ENCODE data around the gene CDKN1B.

Gene CDKN1B

DNA sequence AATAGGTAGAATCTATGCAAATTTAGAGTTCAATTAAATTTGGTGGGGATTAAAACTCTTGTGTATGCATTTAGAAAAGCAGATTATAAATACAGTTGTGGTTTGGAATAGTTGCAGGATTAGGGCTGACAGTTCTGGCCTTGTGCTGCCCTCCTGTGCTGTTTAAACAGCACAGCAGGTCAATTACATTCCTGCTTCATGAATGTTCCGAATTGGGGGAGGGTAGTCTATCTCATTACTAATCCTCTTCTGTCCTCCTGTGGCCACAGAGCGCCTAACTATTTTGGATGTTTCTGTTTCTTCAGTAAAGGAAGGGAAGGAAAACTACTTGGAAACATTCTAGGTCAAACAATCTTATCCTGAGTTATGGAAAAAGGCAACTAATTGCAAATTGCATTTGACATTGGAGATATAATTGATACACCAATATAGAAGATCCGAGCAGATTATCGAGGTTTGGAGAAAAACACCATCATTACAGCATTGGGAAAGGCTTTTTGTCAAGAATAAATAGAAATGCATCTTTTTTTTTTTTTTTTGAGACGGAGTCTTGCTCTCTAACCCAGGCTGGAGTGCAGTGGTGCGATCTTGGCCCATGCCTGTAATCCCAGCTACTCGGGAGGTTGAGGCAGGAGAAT lies 12.5 kb upstream of the CDKN1B start:
- DNase-seq: peak; percentile 86

DNA sequence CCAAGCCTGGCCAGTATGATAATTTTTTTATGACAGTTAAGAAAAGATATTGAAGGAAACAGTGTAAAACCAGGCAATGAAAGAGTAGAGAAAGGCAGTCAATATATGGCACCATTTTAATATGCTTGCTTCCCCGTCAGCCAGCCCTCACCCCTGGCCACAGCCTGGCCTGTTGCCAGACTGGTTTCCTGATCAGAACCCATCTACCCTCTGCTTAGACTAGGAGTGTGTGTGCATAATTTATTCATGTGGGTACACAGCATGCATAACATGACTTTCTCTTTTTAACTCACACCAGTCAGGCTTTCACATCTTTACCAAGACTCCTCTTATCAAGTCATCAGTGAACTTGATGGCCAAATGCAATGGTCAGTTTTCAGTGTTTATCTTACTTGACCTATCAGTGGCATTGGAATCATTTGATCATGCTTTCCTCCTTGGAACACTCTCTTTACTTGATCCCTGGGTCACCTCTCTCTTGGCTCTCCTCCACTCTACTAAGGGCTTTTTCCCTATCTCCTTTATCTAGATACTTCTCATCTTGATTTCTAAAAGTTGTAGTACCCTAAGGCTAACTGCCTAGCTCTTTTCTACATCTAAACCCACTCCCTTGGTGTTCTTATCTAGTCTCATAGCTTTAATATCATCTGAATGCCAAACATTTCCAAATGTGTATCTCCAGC lies 11.2 kb upstream of the CDKN1B start:
- DNase-seq: no peak

DNA sequence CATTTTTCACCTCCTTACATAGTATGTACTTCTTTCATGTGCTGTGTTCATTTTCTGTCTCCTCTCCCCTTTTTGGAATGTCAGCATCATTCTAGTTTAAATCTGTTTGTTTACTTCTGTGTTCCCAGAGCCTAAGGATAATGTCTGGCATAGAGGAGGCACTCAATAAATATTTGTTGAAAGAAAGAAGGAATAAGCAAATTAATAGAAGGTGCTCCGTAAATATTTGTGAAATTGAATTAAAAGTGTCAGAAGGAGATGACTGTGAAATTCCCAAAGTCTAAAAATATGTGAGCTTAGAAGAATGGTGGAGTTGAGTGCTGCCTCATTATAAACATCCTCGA lies 3.3 kb upstream of the CDKN1B start:
- no peak for DNase-seq

DNA sequence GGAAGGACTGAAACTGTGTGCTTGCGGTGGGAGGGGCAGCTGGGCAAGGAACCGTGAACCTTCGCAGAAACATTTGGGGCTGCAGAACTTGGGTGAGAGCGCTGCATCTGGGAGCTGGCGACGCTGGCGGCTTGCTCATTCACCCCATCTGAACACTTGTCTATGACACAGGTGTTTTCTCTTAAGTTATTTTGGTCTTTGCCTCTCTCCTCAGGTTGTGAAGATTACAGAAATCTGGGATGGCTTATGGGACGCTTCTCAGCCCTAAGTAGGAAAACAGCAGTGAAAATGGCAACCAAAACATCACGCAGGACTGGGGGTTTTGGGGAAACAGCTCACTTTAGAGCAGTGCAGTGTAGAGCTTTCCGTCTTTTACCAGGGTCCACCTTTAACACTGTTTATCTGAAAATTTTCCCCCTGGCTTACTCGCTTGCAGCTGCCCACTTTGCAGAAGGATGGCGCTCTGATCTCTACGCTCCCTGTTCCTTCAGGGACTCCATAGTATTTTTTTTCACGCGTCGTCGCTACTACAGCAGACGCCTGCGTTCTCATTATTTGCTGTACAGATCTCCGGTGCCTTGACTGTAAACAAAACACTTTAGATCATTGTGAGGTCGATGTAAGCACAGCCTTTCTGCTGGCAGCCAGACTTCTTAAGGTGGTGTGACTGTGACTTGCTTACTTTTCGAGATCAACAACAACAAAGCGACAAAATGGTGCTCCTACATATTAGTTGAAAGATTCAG lies 2.7 kb upstream of the CDKN1B start:
- DNase-seq: peak; percentile 77

DNA sequence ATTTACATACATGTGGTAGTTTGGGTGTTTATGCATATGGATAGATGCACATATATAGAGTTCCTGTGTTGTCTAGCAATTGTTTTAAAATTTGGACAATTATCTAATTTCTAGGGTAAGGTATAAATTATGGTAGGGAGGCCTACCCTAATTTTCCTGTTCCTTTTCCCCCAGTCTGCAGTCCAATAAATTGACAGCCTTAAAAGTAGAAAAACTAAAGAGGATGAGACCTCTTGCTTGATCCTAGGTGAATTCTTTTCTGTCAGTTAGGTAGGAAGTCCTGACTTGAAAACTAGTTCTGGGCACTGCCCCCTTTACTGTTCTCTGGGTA lies 2.1 kb upstream of the CDKN1B start:
- no peak for DNase-seq

DNA sequence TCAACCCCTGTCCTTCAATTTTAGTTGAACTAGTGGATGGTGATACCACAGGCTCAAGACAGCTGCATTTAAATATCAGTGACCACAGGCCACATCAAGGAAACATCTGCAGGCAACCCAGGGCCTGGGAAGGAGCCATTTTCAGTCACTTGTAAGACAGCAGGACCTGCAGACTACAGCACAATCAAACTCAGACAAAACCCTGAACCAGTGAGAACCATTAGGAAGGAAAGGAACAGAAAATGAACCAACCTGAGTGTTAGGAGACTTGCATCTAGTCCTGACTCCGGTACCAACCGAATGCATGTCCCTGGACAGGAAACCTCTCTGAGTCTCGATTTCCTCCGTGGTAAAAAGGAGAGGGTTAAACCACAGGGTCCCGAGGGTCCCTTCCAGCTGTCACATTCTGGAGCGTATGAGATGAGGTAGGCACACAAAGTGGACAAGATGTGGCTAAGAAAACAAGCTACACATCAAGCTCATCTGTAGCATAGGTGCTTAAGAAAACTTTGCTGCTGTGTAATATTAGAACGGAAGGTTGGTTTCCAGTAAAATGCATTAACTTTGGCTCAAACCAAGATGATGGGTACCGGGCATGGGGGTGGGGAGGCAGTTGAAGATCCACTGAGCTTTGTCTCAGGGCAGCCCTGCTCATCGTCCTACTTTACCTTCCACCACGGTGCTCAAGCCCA lies 1.6 kb upstream of the CDKN1B start:
- peak; percentile 48 for DNase-seq

DNA sequence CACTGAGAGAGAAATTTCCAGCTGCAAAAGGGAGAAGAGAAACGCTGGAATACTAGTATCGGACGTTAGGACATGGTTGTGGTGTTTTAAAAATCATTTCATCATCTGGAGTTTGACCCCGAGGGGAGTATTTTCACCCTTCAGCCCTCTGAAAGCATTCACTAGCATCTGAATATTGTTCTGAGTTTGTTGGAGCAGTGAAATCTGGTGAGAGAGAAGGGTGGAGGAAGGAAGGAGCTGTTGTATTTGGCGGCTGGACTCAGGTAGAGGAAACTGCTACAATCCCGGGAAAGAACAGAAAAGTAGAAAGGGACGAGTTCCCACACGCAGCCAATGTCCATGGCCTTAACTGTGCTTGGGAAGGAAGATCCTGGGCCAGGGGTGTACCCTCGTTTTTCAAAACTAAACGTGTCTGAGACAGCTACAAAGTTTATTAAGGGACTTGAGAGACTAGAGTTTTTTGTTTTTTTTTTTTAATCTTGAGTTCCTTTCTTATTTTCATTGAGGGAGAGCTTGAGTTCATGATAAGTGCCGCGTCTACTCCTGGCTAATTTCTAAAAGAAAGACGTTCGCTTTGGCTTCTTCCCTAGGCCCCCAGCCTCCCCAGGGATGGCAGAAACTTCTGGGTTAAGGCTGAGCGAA lies 896 bp upstream of the CDKN1B start:
- no peak for DNase-seq

DNA sequence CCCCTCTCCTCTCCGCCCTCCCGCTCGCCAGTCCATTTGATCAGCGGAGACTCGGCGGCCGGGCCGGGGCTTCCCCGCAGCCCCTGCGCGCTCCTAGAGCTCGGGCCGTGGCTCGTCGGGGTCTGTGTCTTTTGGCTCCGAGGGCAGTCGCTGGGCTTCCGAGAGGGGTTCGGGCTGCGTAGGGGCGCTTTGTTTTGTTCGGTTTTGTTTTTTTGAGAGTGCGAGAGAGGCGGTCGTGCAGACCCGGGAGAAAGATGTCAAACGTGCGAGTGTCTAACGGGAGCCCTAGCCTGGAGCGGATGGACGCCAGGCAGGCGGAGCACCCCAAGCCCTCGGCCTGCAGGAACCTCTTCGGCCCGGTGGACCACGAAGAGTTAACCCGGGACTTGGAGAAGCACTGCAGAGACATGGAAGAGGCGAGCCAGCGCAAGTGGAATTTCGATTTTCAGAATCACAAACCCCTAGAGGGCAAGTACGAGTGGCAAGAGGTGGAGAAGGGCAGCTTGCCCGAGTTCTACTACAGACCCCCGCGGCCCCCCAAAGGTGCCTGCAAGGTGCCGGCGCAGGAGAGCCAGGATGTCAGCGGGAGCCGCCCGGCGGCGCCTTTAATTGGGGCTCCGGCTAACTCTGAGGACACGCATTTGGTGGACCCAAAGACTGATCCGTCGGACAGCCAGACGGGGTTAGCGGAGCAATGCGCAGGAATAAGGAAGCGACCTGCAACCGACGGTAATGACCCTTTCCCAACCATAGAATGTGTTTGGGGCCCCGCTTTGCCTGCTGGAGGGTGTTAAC lies 615 bp downstream of the CDKN1B start:
- no peak for DNase-seq

DNA sequence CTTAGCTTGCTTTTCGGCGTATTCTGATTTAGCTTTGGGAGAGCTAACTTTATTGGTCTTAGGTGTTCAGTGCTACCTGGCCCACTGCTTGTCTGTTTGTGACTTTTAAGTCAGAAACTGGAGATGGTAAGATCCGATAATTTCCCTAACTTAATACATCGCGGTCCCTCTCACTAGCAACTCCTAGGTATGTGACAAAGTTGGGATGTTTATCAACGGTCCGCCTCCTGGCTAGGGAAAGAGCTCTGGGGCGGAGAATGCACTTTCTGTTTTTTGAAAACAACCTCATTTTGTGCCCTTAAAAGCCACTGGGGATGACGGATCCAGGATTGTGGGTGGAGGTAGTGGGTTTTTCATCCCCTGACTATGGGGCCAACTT lies 1.2 kb downstream of the CDKN1B start:
- no peak for DNase-seq

DNA sequence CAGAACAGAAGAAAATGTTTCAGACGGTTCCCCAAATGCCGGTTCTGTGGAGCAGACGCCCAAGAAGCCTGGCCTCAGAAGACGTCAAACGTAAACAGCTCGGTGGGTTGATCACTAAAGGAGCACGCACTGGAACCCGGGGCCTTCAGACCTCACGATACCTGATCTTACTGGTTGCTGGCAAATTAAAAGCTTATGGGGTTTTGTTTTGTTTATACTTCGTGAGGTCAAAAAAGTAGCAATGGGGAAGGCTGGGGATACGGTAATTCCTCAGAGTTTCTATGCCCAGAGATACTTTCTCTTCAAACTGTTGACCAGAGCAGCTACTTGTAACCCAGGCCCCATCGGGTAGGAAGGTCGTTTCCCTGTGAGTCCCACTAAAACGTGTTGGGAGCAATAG lies 1.7 kb downstream of the CDKN1B start:
- no peak for DNase-seq

DNA sequence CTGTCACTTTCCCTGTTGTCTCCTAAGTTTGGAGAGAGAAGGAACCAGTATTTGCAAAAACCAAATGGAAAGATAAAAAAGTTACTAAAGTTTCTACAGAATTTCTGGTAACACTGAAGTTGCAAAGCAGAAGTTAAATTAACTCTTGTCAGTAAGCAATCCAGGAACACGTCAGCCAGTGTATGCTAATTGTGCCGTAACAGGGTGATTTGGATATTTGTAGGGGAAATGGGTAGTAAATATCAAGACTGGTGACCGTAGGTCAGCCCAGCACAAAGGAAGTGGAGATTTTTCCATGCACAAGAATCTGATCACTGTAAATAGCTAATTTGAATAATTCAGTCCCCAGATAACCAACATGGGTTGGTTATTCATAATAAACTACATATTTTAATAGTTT lies 2.3 kb downstream of the CDKN1B start:
- DNase-seq: no peak

DNA sequence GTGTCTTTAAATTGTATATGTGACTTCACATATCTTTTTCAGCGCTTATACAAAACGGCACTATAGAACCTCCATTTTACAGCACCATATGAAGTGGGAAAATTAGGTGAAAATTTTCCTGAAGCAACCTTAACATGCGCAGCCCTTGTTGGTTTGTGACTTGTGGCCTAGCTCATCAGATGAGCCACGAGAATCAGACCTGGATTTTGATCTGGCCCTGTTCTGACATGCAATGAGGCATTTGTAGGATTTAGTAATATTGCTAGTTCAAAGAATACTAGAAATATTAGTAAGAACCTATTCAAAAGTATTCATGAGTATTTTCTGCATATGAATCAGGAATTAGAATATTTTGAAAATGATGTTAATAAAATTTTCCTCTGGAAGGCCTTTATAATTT lies 2.9 kb downstream of the CDKN1B start:
- DNase-seq: no peak

DNA sequence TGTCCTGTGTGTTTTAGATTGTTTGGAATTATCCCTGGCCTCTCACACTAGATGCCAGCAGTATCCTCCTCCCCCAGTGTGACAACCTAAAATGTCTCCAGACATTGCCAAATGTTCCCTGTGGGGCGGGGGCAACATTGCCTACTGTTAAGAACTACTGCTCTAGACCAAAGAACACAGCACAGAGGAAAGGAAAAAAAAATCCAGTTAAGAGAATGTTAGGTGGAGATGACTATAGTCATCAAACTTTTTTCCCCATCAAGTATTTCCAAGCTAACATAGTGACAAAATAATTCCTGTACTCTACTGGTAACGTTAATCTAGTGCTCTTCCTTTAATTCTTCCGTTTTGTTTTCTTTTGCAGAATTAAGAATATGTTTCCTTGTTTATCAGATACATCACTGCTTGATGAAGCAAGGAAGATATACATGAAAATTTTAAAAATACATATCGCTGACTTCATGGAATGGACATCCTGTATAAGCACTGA lies 3.5 kb downstream of the CDKN1B start:
- DNase-seq: no peak

DNA sequence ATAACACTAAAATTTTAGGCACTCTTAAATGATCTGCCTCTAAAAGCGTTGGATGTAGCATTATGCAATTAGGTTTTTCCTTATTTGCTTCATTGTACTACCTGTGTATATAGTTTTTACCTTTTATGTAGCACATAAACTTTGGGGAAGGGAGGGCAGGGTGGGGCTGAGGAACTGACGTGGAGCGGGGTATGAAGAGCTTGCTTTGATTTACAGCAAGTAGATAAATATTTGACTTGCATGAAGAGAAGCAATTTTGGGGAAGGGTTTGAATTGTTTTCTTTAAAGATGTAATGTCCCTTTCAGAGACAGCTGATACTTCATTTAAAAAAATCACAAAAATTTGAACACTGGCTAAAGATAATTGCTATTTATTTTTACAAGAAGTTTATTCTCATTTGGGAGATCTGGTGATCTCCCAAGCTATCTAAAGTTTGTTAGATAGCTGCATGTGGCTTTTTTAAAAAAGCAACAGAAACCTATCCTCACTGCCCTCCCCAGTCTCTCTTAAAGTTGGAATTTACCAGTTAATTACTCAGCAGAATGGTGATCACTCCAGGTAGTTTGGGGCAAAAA lies 4.1 kb downstream of the CDKN1B start:
- peak; percentile 28 for DNase-seq

DNA sequence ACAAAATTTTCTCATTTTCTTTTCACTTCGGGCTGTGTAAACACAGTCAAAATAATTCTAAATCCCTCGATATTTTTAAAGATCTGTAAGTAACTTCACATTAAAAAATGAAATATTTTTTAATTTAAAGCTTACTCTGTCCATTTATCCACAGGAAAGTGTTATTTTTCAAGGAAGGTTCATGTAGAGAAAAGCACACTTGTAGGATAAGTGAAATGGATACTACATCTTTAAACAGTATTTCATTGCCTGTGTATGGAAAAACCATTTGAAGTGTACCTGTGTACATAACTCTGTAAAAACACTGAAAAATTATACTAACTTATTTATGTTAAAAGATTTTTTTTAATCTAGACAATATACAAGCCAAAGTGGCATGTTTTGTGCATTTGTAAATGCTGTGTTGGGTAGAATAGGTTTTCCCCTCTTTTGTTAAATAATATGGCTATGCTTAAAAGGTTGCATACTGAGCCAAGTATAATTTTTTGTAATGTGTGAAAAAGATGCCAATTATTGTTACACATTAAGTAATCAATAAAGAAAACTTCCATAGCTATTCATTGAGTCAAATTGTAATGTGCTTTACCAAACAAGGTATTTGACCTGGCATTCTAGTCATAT lies 4.8 kb downstream of the CDKN1B start:
- no peak for DNase-seq

DNA sequence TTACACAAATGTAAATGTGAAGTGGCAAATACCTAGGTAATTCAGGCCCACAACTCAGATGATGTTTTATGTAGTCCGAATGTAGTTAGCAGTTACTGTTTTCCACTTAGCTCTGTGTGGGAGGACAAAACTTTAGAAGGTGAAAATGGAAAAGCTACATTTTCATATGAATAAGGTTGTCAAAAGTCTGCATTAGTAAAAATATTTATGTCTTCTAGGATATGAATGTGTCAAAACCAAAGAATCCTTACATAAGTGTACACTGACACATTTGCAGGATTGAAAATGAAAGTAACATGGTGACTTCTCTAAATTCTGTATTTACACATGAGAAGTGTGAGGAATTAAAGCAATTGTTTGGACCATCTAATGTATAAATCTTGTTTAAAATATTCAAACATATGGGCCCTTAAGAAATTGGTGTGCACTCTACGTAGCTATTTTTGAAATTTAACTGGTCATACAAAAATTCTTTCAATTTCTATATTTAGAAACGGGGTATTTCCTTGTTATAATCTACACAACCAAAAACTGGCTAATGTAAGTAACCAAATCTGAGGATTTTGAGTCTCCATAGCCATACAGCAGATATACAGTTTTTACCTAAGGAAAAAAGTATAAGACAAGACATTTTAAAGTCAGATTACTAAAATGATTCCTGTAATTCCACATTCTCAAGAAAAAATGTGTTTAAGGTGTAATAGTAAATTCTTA lies 5.4 kb downstream of the CDKN1B start:
- DNase-seq: peak; percentile 16

DNA sequence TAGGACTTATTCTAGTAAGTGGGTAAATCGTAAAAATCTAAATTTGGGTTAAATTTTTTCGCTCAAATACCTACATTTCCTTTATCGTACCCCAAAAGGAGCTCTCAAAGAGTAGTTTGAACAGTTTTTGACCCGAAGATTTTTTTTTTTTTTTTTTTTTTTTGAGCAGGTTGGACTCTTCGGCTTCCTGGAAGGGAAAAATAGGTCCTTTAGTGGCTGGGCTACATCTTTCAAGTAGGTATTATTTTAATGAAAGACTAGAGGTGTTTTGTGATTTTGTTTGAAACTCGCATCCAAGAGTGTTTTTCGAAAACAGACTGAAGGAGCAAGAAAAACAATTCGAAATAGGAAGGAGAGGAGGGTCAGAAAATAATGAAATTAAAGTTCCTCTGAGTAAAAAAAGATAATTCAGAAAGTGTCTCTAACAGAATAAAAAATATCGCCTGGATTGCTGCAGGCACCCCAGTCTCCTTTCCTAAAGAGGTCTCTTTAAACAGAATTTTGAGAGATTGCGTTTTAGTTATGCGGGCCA lies 6.0 kb downstream of the CDKN1B start:
- DNase-seq: no peak

DNA sequence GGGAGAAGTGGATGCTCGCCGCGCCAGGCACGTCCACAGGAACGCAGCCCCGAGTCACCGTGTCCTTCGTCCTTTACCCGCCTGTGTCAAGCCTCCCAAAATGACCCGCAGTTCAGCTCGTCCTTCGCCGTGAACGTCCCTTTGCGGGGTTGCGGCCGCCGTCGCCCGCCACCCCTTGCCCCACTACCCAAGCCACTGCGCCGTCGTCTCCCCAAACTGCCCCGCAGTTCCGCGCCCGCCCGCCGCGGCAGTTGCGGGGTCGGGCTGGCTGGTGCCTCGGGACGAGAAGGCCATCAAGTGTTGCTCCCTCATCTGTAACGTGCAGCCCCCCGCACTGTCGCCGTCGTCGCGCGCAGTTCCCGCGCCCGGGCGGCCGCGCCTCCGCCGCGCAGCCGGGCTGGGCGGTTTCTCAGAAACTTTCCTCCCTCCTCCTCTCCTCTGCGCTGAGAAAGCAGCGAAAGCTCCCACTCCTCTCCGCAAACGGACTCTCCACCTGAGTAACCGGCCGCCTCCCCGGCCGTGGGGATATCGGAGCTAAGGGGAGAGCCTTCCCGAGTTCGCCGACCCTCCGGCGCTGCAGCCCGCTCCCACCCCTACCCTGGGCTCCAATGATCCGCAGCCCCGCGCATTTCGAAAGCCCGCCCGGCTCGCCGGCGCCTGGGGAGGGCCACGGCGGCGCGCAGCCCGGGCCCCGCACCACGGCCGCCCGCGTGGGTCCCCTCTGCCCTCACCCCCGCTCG lies 6.7 kb downstream of the CDKN1B start:
- no peak for DNase-seq

DNA sequence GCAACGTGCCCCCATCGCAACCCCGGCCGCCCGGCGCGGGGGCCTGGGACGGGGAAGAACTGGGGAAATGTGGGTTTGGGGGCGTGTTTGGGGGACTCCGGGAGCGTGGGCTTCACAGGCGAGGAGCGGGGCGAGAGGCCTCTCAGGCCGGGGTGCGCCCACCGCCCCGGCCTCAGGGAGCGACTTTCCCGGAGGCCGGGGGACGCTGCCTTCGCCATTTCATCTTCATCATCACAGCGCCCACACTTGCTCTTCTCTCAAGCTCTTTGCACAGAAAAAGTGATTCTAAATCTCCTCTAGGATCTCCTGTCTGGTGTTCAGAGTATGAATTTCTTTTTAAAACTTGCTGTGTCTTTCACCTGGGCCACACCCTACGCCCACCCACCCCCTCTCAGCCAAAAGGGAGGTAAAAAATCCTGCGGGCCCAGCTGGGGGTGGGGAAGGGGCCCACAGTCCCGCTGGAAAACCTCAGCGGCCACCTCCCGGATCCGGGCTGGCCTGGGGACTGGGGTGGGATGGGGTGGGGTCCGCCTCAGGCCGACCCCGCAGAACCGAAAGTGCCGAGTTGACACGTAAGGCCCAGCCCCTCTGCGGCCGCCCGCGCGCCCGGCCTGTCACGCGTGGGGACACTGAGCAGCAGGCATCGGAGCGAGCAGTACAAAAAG lies 7.4 kb downstream of the CDKN1B start:
- no peak for DNase-seq

Data from DMS79 (cell line).